ENCODE data around the gene KCNT2. TPM values are rescaled to one million over a fixed set of nuclear protein-coding genes. Genes with fewer than 3 reads are reported as not detected.

KCNT2 gene
- total RNA-seq, 1 donor from 2014 or later, result 126 TPM

- Mint-ChIP-seq H3K27me3 (ENCODE audit: unreplicated experiment) (no peaks in the 10 kb centered on the region), H3K4me3 (ENCODE audit: unreplicated experiment) (no peak overlapping the region), H3K4me1 (ENCODE audit: low read depth, unreplicated experiment) (peaks cover 23% of the 10 kb centered on the region), H3K9me3 (ENCODE audit: unreplicated experiment) (peaks cover 4% of the 10 kb centered on the region), H3K36me3 (ENCODE audit: unreplicated experiment) (no peaks in the 10 kb centered on the region), H3K27ac (ENCODE audit: unreplicated experiment) (no peak overlapping the region)
- no peak for TF ChIP-seq CTCF (IDR thresholded peaks at IDR 0.05; ENCODE audit: partially characterized antibody, unreplicated experiment)
- DNase-seq, result no peak
These were observed 202.4 kb downstream of the KCNT2 start for GRCh38 chr1:196405839-196406238.

- Mint-ChIP-seq H3K9me3 (ENCODE audit: unreplicated experiment) (peaks cover 3% of the 10 kb centered on the region), H3K4me3 (ENCODE audit: unreplicated experiment) (no peak overlapping the region), H3K4me1 (ENCODE audit: low read depth, unreplicated experiment) (peaks cover 22% of the 10 kb centered on the region), H3K27ac (ENCODE audit: unreplicated experiment) (peak overlapping the region; percentile 44), H3K27me3 (ENCODE audit: unreplicated experiment) (no peaks in the 10 kb centered on the region), H3K36me3 (ENCODE audit: unreplicated experiment) (no peaks in the 10 kb centered on the region)
- DNase-seq, result no peak
- no peak for TF ChIP-seq CTCF (IDR thresholded peaks at IDR 0.05; ENCODE audit: partially characterized antibody, unreplicated experiment)
These were observed 204.2 kb downstream of the KCNT2 start for GRCh38 chr1:196403803-196404690.

GRCh38 chr1:196401891-196402290, 206.3 kb downstream of the KCNT2 start:
- H3K36me3 Mint-ChIP-seq (ENCODE audit: unreplicated experiment), result no peaks in the 10 kb centered on the region
- H3K4me3 Mint-ChIP-seq (ENCODE audit: unreplicated experiment), result no peak overlapping the region
- TF ChIP-seq CTCF (IDR thresholded peaks at IDR 0.05; ENCODE audit: partially characterized antibody, unreplicated experiment), result no peak
- H3K4me1 Mint-ChIP-seq (ENCODE audit: low read depth, unreplicated experiment), result peaks cover 11% of the 10 kb centered on the region
- DNase-seq, result no peak
- no peaks in the 10 kb centered on the region for H3K27me3 Mint-ChIP-seq (ENCODE audit: unreplicated experiment)
- H3K27ac Mint-ChIP-seq (ENCODE audit: unreplicated experiment), result no peak overlapping the region
- peaks cover 1% of the 10 kb centered on the region for H3K9me3 Mint-ChIP-seq (ENCODE audit: unreplicated experiment)

GRCh38 chr1:196401452-196401833, 206.8 kb downstream of the KCNT2 start:
- Mint-ChIP-seq H3K27ac (ENCODE audit: unreplicated experiment) (no peak overlapping the region), H3K4me1 (ENCODE audit: low read depth, unreplicated experiment) (peaks cover 10% of the 10 kb centered on the region), H3K4me3 (ENCODE audit: unreplicated experiment) (no peak overlapping the region), H3K9me3 (ENCODE audit: unreplicated experiment) (peaks cover 1% of the 10 kb centered on the region), H3K27me3 (ENCODE audit: unreplicated experiment) (no peaks in the 10 kb centered on the region), H3K36me3 (ENCODE audit: unreplicated experiment) (no peaks in the 10 kb centered on the region)
- DNase-seq, result no peak
- no peak for TF ChIP-seq CTCF (IDR thresholded peaks at IDR 0.05; ENCODE audit: partially characterized antibody, unreplicated experiment)
